Esophagus muscularis mucosa (tissue), 4 donors: ENCODE results near the gene OSBP2. TPM values are rescaled to one million over a fixed set of nuclear protein-coding genes. Genes with fewer than 3 reads are reported as not detected.

Source experiments
- DNase-seq: peaks from one replicate; pipeline ENCODE4 v3.0.0-alpha.2; 2017; ENCODE audit errors: extremely low spot score
- H3K27ac ChIP-seq, 4 donors: fragments of 200-600 bp; sonication (generic); replicated peaks in 1 of 4; 1 replicate in 3 of 4; 2 replicates in 1 of 4; pipeline ENCODE4 v1.5.1; 2016 to 2019; ENCODE audit warnings: mild to moderate bottlenecking in 1 of 4
- H3K27me3 ChIP-seq, 4 donors: fragments of 200-600 bp; sonication (generic); one replicate each; pipeline versions ENCODE4 v1.5.1 to v1.6.0; 2016 to 2019
- H3K36me3 ChIP-seq, 4 donors: fragments of 200-600 bp; sonication (generic); one replicate each; pipeline ENCODE4 v1.5.1; 2016 to 2019
- H3K4me1 ChIP-seq, 4 donors: fragments of 200-600 bp; sonication (generic); one replicate each; pipeline ENCODE4 v1.5.1; 2016 to 2019
- H3K4me3 ChIP-seq, 4 donors: fragments of 200-600 bp; sonication (generic); 1 replicate in 2 of 4; 2 replicates in 2 of 4; pipeline ENCODE4 v1.5.1; 2016 to 2019; ENCODE audit warnings: mild to moderate bottlenecking in 4 of 4, moderate library complexity in 1 of 4
- H3K9me3 ChIP-seq, 4 donors: fragments of 200-600 bp; sonication (generic); 1 replicate in 3 of 4; 2 replicates in 1 of 4; pipeline ENCODE4 v1.5.1; 2016 to 2019
- EP300 ChIP-seq: sonication (generic); formaldehyde crosslinking; IDR thresholded peaks from one replicate; pipeline ENCODE4 v1.6.1; 2017; ENCODE audit warnings: antibody characterized with exemption
- POLR2A ChIP-seq: fragments of 450-650 bp; IDR thresholded peaks from one replicate; pipeline ENCODE4 v1.6.1; 2017; ENCODE audit warnings: antibody characterized with exemption, moderate library complexity, mild to moderate bottlenecking, low read depth
- POLR2AphosphoS5 ChIP-seq, 2 donors: sonication (generic); formaldehyde crosslinking; IDR thresholded peaks; one replicate each; pipeline ENCODE4 v1.6.1; 2017; ENCODE audit warnings: antibody characterized with exemption in 2 of 2
- WGBS: methylation state at CpG from one replicate; pipeline ENCODE4 v1.1.5; 2018; 5-methylcytosine and 5-hydroxymethylcytosine counted together
- intact Hi-C: fragments of 100-400 bp; cut with DNase I; formaldehyde crosslinking; loops from one replicate; pipeline ENCODE4 v1.15.1; 2023
- total RNA-seq, 4 donors: library from RNA; depleted of rRNA; stranded (reverse); fragments of >200 nt; gene quantifications; one replicate each; pipeline versions ENCODE4 v1.1.0 to v1.2.1, GENCODE V29; 2016
- TF ChIP-seq, protein P1 (sequence below), 3 experiments: fragments of 200-600 bp in 2 of 3; fragments of 450-650 bp in 1 of 3; sonication (generic) in 2 of 3; IDR thresholded peaks; one replicate each; pipeline ENCODE4 v1.5.1; 2017 to 2019; ENCODE audit warnings: antibody characterized with exemption in 3 of 3, mild to moderate bottlenecking in 2 of 3, moderate library complexity in 1 of 3

OSBP2 gene
- total RNA-seq, 4 donors from 2014 or later: 0.42 to 4.6 (median 2.9) TPM

DNA sequence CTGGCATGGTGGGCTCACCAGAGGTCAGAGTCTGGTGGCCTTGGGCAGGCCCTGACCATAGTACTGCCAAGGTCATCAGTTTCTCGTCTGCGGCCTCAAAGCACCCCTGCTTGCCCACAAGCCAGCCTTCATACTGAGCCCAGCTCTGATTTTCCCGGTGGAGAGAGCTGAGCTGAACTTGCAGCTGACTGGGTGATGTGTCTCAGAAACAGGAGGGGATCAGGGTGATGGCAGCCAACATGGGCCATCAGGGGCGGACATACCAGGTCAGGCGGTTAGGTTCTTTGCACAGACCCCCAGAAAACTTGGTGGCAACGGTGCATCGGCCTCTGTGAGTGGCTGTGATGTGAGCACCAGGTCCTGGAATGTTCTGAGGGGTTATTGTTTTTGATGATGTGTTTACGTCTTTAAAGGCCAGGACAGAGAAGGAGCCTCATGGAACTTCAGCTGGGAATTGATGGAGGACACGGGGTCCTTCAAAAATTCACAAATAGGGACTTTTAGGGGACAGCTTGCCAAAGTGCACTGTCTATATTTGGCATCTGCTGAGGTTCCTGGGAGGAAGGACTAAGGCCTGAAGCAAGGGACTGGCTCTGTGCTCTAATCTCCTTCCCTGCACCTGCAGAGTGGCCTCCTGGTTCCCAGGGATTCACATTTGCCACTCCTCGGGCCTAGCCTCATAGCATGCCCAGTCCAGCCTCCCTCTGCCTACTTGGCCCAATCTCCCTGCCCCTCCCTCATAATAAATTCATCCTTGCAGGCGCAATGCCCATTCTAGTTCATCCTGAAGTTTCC is 131.2 kb downstream of the OSBP2 start:
- 78% methylated on average over 9 of the region's 11 CpGs for WGBS
- peaks cover 0 to 53% (median 17%) of the 10 kb centered on the region in 4 donors for H3K27me3 ChIP-seq
- no peak overlapping the region for H3K4me3 ChIP-seq

DNA sequence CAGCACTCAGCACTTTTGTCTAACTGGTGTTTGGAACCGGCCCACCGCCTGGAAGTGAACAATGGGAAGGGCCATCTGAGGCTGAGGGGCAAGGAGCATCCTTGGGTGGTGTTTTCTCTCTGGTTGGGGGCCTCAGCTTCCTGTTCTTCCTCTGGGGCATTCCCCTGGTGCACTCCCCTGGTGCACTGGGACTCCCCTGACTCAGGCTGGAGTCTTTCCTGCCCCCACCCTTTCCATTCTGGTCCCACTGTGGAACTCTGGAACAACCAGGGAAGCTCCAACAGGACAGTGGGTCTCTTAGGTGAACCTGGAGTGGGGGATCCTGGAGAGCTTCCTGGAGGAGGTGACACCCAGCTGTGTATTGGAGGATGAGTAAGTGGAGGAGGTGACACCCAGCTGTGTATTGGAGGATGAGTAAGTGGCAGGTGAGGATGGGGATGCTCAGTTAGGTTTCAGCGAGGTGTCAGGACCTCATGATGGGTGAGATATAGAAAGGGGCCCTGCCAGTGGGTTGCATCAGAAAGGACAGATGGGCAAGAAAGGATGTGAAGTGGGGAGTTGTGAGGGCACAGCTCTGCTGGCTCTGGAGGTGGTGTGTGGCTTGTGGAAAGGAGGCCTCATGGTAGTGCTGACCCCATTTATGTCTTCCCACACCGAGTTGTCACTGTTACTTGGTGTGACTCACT is 132.1 kb downstream of the OSBP2 start:
- DNase-seq: peak; percentile 88
- H3K4me3 ChIP-seq: no peak overlapping the region
- TF ChIP-seq POLR2AphosphoS5 (IDR thresholded peaks at IDR 0.05) (no peak), EP300 (no peak), POLR2A (no peak)
- TF ChIP-seq, protein P1, sequence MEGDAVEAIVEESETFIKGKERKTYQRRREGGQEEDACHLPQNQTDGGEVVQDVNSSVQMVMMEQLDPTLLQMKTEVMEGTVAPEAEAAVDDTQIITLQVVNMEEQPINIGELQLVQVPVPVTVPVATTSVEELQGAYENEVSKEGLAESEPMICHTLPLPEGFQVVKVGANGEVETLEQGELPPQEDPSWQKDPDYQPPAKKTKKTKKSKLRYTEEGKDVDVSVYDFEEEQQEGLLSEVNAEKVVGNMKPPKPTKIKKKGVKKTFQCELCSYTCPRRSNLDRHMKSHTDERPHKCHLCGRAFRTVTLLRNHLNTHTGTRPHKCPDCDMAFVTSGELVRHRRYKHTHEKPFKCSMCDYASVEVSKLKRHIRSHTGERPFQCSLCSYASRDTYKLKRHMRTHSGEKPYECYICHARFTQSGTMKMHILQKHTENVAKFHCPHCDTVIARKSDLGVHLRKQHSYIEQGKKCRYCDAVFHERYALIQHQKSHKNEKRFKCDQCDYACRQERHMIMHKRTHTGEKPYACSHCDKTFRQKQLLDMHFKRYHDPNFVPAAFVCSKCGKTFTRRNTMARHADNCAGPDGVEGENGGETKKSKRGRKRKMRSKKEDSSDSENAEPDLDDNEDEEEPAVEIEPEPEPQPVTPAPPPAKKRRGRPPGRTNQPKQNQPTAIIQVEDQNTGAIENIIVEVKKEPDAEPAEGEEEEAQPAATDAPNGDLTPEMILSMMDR (IDR thresholded peaks at IDR 0.05): no peak
- H3K9me3 ChIP-seq: no peaks in the 10 kb centered on the region
- intact Hi-C loops: no loop called here
- H3K36me3 ChIP-seq: no peaks in the 10 kb centered on the region
- H3K27ac ChIP-seq: no peak overlapping the region
- peaks cover 10 to 22% (median 15%) of the 10 kb centered on the region in 4 donors for H3K4me1 ChIP-seq
- H3K27me3 ChIP-seq: peaks cover 0 to 44% (median 14%) of the 10 kb centered on the region in 4 donors
- 94% methylated on average over 4 of the region's 4 CpGs for WGBS

More for the DNA sequence above, 131.2 kb downstream of the OSBP2 start:
- Histone ChIP-seq H3K36me3 (no peaks in the 10 kb centered on the region), H3K9me3 (no peaks in the 10 kb centered on the region), H3K4me1 (peaks cover 10 to 20% (median 16%) of the 10 kb centered on the region in 4 donors), H3K27ac (no peak overlapping the region)
- intact Hi-C loops: no loop called here
- TF ChIP-seq POLR2AphosphoS5 (IDR thresholded peaks at IDR 0.05) (no peak), EP300 (no peak)
- TF ChIP-seq, protein P1 (IDR thresholded peaks at IDR 0.05): no peak
- no peak for DNase-seq

DNA sequence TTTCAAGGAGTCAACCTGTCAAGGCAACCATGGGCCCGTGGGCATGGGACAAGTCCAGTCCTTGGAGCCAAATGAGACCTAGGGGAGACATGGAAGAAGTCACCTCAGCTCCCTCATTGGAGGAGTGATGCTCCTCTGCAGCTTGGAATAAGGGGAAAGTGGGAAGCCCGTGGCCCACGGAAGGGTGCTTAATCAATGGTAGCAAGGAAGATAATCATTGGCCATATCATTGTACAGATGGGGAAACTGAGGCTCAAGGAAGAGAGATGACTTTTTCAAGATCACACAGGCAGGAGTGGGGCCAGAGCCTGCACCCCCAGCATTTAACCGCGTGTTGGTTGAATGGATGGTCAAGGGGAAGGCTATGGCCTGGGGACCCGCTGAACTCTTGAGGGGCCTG is 133.0 kb downstream of the OSBP2 start:
- 90% methylated on average over 6 of the region's 6 CpGs for WGBS
- intact Hi-C loops: no loop called here
- H3K9me3 ChIP-seq: no peaks in the 10 kb centered on the region
- H3K36me3 ChIP-seq: no peaks in the 10 kb centered on the region
- H3K27me3 ChIP-seq: peaks cover 0 to 36% (median 6%) of the 10 kb centered on the region in 4 donors
- H3K27ac ChIP-seq: no peak overlapping the region
- no peak for TF ChIP-seq POLR2AphosphoS5 (IDR thresholded peaks at IDR 0.05)
- TF ChIP-seq, protein P1 (IDR thresholded peaks at IDR 0.05): no peak
- no peak for TF ChIP-seq EP300
- no peak for TF ChIP-seq POLR2A
- no peak overlapping the region for H3K4me3 ChIP-seq
- H3K4me1 ChIP-seq: peaks cover 2 to 13% (median 7%) of the 10 kb centered on the region in 4 donors
- no peak for DNase-seq

DNA sequence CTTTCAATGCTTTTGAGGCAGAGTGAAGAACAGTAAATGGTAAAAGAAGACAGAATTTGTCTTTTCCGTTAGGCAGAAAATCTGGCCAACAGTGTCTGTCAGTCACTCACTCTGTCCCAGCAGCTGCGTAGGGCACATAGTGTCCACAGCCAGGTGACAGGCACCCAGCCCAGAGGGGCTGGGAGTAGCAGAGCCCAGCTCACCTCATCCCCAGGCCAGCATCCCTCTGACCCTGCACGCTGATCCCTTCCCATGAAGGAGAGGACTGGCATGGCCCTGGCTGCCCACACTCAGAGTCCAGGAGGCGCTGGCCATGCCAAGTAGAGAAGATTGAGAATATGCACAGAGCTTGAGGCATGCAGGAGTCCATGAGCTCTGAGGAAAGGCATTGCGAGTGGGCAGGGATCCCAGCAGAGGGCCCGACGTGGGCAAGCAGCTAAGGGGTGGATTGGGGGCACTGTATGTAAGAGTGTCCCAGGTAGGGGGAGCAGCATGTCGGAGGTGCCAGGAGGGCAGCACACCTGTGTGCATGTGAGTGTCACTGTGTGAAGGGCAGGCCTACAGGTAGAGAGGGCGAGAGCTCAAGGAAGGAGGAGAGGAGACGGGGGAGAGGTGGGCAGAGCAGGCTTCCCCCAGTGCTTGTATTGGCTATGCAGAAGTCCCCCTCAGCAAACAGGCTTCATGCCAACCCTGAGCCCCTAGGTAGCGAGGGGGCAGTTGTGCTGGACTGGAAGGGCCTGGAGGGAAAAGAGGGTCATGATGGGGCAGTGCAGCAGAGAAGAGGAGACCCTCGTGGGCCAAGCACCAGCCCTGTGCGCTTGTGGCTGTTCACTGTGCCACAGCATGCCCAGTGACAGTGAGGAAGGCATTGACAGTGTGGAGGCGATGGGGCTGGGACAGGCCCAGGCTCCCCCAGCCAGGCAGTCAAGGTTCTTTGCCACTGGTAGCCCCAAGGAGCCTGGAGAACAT is 133.8 kb downstream of the OSBP2 start:
- intact Hi-C loops: no loop called here
- Histone ChIP-seq H3K4me1 (peaks cover 0 to 9% (median 4%) of the 10 kb centered on the region in 4 donors), H3K4me3 (no peak overlapping the region), H3K36me3 (no peaks in the 10 kb centered on the region), H3K27ac (no peak overlapping the region), H3K27me3 (peaks cover 0 to 28% (median under 1%) of the 10 kb centered on the region in 4 donors), H3K9me3 (no peaks in the 10 kb centered on the region)
- TF ChIP-seq, protein P1 (IDR thresholded peaks at IDR 0.05): no peak
- no peak for TF ChIP-seq POLR2A
- no peak for TF ChIP-seq POLR2AphosphoS5 (IDR thresholded peaks at IDR 0.05)
- no peak for TF ChIP-seq EP300
- DNase-seq: peak; percentile 66
- WGBS: 91% methylated on average over 13 of the region's 14 CpGs
